Stimulated activated CD8-positive, alpha-beta memory T cell treated with anti-CD3 and anti-CD28 coated beads, Interleukin-12 subunit alpha, Interleukin-12 subunit beta, amount 100 ng/mL, for 24 hours (primary cell): ENCODE data around the gene GRIA1.

Experiments
- DNase-seq: peaks from one replicate; pipeline ENCODE4 v3.0.0-alpha.2; 2020; ENCODE audit errors: extremely low read depth

Gene GRIA1

DNA sequence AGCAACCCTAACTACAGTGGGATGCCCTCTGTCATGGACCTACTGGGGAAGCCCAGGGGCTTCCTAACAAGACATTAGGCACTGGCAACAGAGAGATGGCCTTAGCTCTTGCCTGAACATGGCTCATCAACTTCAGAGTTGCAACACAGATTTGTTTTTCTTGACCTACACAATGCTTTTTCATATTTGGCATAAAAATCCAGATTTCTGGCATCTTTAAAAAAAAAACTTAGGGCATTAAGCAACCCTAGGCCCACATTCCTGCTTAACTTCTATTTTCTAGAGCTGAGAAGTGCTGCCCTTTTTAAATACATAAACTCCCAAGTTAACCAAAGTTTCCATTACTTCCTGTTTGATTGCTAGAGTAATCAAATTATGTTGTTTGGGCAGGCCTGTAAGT is 8.0 kb downstream of the GRIA1 start:
- DNase-seq: no peak

DNA sequence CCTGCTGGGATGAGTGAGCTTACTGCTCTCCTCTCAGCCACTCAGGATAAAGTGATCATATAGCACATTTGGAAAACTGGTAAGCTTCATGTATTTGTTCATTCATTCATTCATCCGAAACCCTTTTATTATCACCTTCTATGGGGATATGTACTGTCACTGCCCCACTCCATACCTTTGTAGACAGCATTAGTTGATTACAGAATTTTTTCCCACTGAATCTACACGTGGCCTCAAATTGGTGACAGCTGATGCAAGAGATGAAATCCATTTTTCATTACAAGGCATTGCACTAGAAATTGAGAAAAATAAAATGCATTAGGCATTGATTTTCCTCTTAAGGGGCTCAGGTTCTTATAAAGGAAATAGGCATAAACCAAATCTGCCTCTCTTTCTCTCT is 9.7 kb downstream of the GRIA1 start:
- no peak for DNase-seq

DNA sequence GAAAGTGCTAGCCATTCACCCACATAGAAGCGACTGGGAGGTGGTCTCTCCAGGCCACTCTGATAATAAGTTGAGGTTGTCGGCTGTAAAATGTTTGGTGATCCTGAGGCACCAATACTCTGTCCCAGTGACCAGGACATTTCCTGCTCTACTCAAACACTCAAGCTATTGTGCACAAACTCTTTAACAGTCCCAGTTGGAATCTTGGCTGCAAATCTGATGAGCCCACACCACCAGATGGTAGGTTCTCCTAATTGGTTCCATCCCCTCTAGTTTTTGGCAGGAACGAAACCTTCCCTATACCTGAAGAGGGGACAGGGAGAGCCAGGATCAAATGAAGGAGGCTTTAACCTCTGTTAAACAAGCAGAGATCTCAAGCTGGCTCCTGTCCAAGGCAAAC is 14.3 kb downstream of the GRIA1 start:
- DNase-seq: no peak

DNA sequence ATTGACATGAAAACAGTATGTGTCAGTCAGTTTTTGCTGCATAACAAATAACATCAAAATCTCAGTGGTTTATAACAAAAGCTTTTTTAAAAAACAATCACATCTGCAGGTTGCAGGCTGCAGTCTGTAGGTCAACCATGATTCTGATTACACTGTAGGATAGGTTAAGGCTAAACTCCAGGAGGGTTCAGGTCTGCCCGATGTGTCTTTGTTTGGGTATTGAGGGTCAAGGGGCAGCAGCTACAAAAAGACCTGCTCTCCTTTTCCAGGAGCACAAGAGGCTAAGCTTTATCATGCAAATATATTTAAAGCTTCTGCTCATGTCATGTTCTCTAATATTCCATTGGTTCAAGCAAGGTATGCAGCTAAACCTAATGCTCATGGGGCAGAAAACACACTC is 18.2 kb downstream of the GRIA1 start:
- DNase-seq: no peak

DNA sequence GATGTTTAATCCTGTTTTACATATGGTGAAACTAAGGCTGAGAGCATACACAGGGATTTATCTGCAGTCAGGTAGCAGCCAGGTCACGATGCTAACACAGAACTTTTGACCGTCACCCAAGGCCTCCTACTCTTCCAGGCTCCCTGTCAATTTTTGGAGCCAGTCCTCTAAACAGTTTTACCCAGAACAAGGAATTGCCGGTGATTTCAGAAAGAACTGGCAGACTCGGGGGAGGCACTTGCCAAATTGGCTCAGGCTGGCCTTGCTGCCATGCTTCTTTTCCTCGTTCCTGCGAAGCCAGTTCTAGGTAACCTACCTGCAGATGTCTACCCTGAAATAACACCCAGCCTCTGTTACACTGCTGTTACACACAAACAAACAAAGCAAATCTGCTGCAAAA is 21.2 kb downstream of the GRIA1 start:
- DNase-seq: no peak

DNA sequence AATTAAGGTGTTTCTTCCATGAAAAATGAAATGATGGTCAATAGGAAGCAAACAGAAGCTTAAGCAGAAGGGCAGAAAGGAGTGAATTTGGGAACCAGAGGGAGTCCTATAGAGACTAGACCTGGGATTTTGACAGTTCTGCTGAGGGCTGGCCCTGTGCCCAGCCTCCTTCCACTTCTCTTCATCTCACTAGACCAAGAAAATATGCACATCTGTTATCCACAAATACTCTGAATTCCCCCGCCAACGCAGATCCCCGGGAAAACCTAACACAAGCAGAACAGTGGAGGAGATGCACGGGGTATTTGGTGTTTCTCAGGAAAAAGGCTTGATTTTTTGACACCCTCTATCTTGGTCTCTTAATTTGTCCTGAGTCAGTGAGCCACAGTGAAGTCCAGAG is 22.7 kb downstream of the GRIA1 start:
- no peak for DNase-seq

DNA sequence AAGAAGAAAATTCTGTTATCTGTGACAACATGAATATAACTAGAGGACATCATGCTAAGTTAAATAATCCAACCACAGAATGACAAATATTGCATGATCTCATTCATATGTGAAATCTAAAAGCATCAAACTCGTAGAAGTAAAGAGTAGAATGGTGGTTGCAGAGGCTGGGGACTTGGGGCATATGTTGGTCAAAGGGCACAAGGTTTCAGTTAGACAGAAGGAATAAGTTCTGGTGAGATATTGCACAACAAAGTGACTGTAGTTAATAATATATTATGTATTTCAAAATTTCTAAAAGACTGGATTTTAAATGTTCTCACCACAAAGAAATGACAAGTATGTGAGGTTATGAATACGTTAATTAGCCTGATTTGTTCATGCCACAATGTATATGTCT is 24.8 kb downstream of the GRIA1 start:
- no peak for DNase-seq

DNA sequence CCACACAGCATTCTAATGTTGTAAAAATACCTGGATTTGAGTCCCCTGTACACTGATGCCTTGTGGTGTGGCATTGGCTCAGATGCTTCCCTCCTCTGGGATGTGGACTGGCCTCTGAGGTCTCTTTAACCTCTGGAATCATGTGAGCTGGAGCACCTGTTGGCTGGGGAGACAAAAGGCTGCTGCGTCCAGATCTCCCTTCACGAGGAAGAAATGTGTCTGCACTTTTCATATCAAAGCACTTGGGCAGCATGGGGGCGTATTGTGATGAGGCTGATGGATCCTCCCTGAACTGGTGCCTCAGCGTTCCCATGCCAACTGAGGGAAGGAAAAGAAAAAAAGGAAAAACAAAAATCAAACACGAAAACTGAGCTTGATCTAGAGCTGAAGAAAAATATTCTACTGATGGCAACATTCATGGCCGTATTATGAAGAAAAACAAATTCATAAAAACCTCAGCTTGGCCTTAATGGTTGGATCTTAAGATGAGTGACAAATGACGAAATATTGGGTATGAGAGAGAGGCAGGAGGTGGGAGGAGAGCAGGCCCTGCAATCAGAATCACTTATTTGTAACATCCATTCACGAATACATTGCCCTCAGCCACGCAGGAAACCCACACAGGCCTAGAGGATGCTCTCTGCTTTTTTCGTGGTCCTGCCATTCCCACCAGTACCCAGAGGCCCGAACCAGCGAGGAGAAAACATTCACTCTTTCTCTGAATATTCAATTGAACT is 26.2 kb downstream of the GRIA1 start:
- DNase-seq: no peak

DNA sequence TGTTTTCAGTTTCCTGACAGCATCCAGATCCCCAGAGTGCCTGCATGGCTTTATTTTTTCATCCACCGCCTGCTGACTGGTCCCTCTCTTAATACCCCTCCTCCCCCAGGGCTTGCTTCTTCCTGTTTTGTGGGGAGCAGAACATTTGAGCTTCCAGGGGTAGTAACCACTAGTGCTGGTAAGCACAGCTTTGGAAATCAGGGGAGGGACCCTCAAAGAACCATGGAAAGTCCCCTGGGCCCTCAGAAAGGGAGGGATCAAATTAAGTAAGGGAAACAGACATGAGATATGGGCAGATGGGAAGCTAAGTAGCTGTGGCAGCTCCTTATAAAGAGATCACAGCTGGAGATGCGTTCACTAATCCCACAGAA is 26.8 kb downstream of the GRIA1 start:
- DNase-seq: no peak

DNA sequence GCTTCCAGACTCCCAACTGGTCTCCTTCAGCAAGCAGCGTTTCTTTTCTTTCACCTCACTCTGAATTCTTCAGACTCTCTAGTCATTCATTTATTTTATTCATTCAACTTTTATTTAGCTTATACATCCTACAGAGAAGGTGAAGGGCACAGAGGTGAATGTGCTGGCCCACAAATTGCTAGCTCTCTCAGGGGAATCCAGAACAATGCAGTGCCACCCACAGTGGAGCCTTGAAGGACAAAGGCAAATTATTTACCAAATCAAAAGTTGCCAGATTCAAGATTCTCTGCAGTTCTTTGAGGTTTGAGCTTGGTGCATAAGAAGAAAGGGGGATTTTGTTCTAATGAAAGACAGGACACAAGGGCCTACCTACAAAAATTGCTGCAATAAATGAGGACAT is 29.7 kb downstream of the GRIA1 start:
- DNase-seq: no peak

DNA sequence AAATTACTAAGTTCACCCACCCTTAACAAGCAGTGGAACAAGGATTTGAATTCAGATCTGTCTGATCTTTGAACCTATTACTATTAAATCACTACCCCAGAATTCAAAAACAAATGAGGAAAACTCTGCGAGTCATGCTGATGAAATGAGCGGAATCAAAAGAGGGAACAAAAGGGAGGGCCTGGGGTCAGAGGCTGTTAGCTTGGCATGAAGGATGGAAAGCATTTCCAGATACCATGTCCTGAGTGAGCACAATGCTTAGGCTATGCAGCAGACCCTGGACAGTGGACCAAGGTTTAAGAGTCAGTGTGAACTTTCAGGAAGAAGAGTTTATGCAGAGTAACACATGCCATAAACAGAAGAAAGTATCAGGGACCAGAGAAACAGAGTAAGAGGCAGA is 30.5 kb downstream of the GRIA1 start:
- no peak for DNase-seq

DNA sequence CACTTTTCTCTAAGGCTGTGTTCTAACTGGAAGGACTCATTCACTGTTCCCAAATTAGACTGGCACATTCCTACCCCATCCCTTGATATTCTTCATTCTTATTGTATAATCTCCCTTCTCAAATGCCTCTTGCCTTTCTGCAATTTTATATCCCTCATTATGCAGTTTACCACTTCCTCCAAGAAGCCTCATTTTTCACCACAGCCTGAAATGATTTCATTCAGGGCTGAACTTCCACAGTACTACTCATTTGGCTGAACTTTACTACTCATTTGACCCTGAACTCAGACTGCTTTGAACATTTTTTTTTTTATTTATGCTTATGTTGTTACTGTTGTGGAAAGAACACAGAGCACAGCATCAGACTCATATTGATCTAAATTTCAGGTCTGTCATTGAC is 32.7 kb downstream of the GRIA1 start:
- DNase-seq: no peak

DNA sequence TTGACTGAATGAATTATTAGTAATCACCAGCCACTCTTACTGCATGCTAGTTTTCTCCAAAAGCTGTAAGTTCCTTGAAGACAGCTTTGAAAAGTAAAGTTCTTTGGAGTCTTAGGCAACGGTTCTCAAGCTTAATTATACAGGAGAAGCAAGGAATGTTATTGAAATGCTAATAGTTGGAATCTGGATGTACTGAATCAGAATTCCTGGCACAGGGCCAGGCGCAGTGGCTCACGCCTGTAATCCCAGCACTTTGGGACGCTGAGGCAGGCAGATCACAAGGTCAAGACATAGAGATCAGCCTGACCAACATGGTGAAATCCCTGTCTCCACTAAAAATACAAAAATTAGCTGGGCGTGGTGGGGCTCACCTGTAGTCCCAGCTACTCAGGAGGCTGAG is 33.4 kb downstream of the GRIA1 start:
- no peak for DNase-seq

DNA sequence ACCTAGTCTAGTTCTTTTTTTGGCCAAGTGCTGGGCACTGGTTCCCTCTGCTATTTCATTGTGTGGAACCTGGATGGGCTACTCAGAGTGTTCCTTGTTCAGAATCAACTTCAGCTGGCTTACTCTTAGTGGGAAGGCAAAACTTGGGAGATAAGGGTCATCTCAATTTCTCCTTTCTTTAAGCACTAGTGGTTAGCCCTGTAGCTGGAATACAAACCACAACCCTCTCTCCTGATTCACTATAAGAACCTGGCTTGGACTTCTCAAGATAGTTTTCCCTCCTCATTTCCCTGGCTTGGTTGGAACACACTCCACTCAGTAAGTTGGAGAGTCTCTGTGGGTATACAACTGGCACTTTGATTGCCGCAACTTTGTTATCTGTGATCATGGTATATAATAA is 35.1 kb downstream of the GRIA1 start:
- DNase-seq: no peak

DNA sequence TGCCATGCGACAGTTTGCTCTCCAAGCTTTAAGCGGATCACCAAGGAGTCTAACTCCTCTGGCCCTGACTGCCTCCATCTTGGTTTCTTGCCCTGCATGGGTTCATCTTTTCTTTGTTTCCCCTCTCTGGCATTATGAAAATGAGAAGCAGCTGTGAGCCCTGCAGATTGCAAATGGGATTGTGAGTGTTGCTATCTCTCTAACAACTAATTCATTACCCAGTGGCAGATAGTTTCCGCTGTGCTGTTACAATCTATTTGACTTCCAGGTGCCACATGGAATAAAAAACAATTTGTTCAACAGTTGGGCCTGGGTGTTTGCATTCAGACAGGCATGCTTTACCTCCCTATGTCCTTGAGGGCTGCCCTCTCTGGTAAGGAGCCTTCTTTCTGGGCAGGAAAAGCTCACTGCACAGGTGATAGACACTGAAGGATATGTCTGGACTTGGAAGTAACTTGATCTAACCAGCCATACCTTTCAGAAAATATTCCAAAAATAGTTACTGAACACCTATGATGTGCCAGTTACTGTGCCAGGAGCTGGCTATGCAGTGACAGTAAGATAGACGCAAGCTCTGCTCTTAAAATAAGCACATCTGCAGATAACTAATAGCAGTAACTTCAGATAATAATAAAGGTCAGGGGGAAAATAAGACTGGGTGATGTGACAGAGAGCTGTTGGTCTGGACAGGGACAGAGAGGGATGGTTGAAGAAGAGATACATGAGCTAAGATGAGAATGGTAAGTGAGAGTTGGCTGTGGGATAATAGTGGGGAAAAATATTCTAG is 40.1 kb downstream of the GRIA1 start:
- no peak for DNase-seq

DNA sequence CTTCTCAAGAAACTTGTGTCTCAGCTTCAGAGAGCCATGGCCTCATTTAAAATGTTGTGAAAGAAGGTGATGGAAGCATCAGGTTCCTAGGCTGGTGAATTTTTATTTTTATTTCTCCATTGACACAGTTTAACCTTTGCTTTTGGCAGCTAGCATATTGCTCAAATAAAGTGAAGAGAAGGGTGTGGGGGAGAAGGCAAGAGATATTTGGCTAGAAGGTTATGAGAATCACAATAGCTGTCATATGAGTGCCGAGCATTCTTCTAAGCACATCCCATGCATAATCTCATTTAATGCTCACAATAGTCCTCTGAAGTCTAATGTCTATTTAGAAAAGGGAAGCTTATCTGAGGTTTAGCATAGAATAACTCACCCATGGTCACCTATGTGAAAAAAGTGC is 43.1 kb downstream of the GRIA1 start:
- no peak for DNase-seq

DNA sequence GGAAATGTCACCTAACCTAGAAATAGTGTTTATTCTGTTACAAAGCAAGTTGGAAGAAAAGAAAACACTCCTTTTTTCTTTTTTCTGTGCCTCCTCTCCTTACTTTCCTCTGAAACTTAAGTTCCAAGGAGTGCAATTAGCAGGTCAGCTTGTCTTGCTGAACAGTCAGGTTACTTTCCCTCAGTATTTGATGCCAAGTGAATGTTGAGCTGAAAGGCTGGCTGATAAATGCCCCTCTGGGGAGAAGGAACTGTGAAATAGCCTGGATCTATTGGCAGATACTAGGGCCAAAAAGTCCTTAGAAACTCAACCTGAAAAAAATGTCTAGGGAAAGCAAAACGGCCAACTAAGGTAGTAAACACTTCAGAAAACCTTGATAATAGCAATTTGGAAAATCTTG is 43.6 kb downstream of the GRIA1 start:
- no peak for DNase-seq

DNA sequence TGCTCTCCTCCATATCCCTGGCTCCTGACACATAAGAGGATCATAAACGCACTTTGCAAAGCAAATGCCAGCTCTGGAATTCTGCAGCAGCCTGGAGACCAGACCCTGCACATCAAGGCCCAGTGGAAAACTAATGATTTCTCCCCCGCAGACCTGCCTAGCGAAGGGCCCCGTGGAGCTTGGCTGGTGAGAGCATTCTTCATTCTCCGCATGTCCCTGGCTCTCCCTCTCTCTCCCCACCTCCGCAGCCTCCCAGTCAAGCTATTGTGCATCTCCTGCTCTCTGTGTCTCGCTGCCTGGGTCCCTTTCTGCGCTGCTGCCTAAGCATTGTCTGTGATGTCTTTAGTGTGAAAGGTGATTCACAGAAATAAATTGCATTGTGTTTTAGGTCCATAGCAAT is 46.7 kb downstream of the GRIA1 start:
- DNase-seq: no peak

DNA sequence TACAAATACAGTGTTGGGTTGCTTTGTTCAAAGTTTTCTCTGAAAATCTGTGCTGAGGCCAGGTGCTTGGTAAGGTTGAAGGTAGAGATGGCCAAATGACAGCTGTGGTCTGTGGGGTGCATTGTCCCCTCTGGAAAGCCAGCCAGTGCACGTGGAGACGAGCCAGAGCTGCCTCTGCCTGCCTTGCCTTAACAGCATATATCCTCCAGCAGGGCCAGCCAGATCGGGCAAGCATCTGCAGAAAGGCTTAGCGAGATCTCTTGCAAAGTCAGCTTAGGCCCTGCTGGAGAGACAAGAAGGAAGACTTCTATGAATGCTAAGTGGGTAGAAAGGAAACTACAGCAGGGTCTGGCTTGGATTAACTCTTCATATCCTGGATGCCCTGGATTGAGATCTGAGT is 49.5 kb downstream of the GRIA1 start:
- DNase-seq: no peak

DNA sequence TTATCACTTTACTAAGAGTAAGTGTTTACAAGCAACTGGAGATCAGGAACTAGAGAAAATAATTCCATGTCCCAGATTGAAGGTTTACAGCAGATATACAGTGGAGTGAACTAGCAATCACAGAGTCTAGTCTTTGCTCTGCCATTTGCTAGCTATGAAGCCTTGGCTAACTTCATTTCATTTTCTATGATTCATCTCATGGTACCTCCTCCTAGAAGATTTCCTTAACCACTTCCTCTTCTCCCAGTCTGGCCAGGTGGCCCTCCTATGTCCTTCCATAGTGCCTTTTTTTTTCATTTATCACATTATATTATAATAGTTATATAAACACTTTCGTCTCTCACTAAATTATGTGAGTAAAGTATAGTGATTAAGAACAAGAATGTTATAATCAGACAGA is 52.1 kb downstream of the GRIA1 start:
- DNase-seq: no peak

DNA sequence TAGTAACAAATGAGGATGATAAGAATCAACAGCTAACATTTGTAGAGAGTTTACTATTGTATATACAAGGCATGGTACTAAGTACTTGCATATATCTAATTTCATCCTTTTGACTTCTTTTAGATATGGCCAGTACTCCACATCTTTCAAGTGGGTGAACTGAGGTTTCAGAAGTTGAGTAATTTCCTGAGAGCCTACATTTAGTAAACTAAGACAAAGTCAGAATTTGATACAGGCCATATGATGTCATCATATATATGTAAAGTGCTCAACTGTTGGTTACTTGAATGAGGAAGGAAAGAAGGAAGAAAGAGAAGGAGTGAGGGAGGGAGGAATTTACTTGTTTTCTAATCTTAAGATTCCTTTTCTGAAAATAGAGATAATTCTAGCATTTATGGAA is 52.8 kb downstream of the GRIA1 start:
- DNase-seq: no peak

DNA sequence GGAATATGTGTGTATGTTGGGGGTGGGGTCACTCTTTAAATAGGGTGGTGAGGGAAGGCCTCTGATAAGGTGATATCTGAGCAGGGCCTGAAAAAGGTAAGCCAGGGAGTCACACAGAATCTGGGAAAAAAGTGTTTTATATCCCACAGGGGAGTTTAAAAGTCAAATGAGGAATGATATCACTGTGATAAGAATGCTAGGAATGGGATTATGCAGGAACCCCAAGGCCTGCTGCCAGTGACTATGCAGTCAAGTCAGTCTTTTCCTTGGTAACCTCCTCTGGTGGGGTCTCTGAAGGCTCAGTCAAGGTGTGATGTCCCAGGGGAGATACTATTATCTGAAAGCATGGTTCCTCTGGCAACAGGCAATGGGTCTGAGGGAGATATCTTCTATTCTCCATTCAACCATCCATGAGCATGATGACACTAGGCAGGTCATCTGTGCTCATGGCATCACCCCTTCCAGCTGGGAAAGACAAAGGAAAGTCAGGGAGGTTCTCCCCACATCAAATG is 53.5 kb downstream of the GRIA1 start:
- no peak for DNase-seq

DNA sequence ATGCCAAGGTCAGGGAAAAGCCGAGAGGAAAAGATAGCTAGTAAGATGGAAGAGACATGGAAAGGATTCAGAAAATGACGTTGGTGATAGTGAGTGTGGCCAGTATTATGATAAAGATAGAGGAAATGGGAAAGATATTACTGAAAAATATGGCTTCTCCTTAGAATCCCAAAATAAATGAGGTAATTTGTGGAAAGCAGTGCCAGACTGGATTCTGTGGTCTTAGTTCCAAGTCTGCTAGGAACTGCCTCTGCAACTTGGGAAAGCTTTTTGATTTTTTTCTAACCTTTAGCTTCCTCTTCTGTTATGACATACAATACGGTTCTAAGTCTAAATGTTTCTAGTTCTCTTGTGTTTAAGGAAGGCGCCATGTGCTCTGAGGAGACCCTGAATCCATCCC is 54.2 kb downstream of the GRIA1 start:
- no peak for DNase-seq

DNA sequence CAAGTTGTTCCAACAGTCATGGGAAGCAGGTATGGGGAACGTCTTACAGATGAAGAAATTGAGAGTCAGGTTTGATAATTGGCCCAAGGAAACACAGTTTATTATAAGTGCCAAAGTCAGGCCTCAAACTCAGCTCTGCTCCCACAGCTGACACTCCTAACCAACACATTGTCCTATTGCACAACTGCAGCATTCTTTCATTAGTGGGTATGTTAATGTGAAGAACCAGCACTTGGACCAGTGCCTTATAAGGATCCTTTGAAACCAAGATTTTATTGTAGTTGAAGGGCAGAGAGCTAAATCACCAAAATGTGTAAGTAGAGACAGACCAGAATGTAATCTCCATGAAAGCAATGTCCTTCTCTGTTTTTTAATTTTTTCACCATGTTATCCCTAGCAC is 56.1 kb downstream of the GRIA1 start:
- DNase-seq: no peak
